Breast epithelium (tissue), 3 donors: ENCODE results near the gene NFAM1.

Experiments
- POLR2A ChIP-seq: fragments of 450-650 bp; IDR thresholded peaks from one replicate; pipeline ENCODE4 v1.6.1; 2016; ENCODE audit warnings: antibody characterized with exemption, mild to moderate bottlenecking, moderate library complexity
- POLR2AphosphoS5 ChIP-seq, 3 donors: sonication (generic); formaldehyde crosslinking; IDR thresholded peaks; one replicate each; pipeline ENCODE4 v1.6.1; 2017; ENCODE audit warnings: antibody characterized with exemption in 3 of 3
- TF ChIP-seq, protein P1 (sequence below), 3 donors: fragments of 450-650 bp; IDR thresholded peaks; one replicate each; pipeline ENCODE4 v1.5.1; 2016 to 2017; ENCODE audit warnings: antibody characterized with exemption in 3 of 3, mild to moderate bottlenecking in 3 of 3, moderate library complexity in 3 of 3

DNA sequence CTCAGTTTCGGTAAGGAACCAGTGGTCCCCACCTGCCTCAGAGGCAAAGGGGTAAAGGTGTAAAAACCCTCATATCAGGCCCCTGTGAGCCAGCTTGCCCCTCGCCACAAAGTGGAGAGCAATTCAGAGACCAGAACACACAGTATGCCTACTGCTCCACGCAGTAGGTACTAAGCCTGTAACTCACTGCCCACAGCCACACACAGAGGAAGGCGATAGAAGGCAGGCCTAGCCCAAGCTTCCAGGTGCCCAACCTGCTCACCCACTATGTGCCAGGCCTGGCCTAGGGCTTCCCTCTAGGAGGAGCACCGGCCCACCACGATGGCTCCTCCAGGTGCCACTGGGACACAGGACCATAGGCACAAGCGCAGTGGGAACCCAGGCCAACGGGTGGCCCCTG lies 98.7 kb downstream of the NFAM1 start:
- TF ChIP-seq, protein P1, sequence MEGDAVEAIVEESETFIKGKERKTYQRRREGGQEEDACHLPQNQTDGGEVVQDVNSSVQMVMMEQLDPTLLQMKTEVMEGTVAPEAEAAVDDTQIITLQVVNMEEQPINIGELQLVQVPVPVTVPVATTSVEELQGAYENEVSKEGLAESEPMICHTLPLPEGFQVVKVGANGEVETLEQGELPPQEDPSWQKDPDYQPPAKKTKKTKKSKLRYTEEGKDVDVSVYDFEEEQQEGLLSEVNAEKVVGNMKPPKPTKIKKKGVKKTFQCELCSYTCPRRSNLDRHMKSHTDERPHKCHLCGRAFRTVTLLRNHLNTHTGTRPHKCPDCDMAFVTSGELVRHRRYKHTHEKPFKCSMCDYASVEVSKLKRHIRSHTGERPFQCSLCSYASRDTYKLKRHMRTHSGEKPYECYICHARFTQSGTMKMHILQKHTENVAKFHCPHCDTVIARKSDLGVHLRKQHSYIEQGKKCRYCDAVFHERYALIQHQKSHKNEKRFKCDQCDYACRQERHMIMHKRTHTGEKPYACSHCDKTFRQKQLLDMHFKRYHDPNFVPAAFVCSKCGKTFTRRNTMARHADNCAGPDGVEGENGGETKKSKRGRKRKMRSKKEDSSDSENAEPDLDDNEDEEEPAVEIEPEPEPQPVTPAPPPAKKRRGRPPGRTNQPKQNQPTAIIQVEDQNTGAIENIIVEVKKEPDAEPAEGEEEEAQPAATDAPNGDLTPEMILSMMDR (IDR thresholded peaks at IDR 0.05), result no peak
- TF ChIP-seq POLR2A, result no peak
- no peak for TF ChIP-seq POLR2AphosphoS5 (IDR thresholded peaks at IDR 0.05)
